ENCODE results near the gene PCSK9.

The PCSK9 gene

DNA sequence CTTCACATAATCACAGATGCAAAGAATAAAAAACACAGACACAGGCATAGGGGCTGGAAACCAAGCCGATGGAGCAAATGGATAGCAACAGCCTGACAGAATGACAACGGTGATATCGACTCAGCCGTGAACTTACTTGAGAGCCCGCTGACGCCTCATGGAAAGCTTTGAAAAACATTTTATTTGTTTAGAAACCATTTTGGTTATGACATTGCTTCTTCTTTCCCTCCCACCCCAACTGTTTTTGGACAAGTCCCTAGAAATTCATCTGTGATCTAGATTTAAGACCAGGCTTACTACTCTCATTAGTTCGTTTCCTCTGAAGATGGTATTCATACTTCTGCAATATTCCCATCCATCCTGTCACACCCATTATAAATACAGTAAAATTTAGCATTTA, 44.9 kb downstream of the PCSK9 start:
- H3K79me2 ChIP-seq (ENCODE audit: insufficient read depth, low read length), result no peaks in the 10 kb centered on the region
- H3K4me1 ChIP-seq (ENCODE audit: insufficient read depth, low read length, severe bottlenecking), result no peaks in the 10 kb centered on the region
- no peaks in the 10 kb centered on the region for H3F3A ChIP-seq (ENCODE audit: insufficient read depth, low read length)
- H3K27me3 ChIP-seq (ENCODE audit: insufficient read depth, low read length), result no peaks in the 10 kb centered on the region
- H3K9me2 ChIP-seq (ENCODE audit: low read depth, low read length), result no peaks in the 10 kb centered on the region
- no peak overlapping the region for H2AFZ ChIP-seq (ENCODE audit: low read length)
- H3K4me3 ChIP-seq (ENCODE audit: low read depth, low read length, poor library complexity, severe bottlenecking), result no peak overlapping the region
- H4K20me1 ChIP-seq (ENCODE audit: insufficient read depth, low read length), result no peaks in the 10 kb centered on the region
- no peaks in the 10 kb centered on the region for H3K9me3 ChIP-seq (ENCODE audit: low read length)
- H3K4me2 ChIP-seq (ENCODE audit: low read length), result no peak overlapping the region
- no peak for TF ChIP-seq EZH2 (IDR thresholded peaks at IDR 0.05; ENCODE audit: borderline replicate concordance, low read length)
- peaks cover 89% of the 10 kb centered on the region for H3K36me3 ChIP-seq (ENCODE audit: insufficient read depth, low read length)
- H3K27ac ChIP-seq (ENCODE audit: low read depth, low read length, poor library complexity, severe bottlenecking), result no peak overlapping the region
- H3K9ac ChIP-seq (ENCODE audit: low read length), result no peak overlapping the region

DNA sequence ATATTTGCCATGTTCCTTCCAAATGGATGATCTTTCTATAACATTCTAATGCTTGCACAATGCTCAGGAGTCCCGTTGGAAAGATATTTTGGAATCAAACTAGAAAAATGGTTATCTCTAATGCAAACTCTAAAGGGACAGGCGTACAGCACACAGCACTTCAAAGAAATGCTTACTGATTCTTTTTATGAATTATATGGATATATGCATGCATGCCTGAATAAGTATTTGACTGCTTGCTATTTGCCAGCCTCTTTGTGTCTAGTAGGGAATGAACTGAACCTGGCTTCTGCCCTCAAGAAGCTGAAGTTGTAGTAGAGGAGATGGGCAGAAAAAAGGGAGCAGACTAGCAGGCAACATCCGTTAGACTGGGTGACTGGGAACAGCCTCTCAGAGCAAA, 48.1 kb downstream of the PCSK9 start:
- no peaks in the 10 kb centered on the region for H4K20me1 ChIP-seq (ENCODE audit: insufficient read depth, low read length)
- no peaks in the 10 kb centered on the region for H3K27me3 ChIP-seq (ENCODE audit: insufficient read depth, low read length)
- no peaks in the 10 kb centered on the region for H3F3A ChIP-seq (ENCODE audit: insufficient read depth, low read length)
- H3K9me3 ChIP-seq (ENCODE audit: low read length), result no peaks in the 10 kb centered on the region
- no peak overlapping the region for H3K27ac ChIP-seq (ENCODE audit: low read depth, low read length, poor library complexity, severe bottlenecking)
- H3K4me2 ChIP-seq (ENCODE audit: low read length), result no peak overlapping the region
- H3K79me2 ChIP-seq (ENCODE audit: insufficient read depth, low read length), result no peaks in the 10 kb centered on the region
- TF ChIP-seq, protein P1, sequence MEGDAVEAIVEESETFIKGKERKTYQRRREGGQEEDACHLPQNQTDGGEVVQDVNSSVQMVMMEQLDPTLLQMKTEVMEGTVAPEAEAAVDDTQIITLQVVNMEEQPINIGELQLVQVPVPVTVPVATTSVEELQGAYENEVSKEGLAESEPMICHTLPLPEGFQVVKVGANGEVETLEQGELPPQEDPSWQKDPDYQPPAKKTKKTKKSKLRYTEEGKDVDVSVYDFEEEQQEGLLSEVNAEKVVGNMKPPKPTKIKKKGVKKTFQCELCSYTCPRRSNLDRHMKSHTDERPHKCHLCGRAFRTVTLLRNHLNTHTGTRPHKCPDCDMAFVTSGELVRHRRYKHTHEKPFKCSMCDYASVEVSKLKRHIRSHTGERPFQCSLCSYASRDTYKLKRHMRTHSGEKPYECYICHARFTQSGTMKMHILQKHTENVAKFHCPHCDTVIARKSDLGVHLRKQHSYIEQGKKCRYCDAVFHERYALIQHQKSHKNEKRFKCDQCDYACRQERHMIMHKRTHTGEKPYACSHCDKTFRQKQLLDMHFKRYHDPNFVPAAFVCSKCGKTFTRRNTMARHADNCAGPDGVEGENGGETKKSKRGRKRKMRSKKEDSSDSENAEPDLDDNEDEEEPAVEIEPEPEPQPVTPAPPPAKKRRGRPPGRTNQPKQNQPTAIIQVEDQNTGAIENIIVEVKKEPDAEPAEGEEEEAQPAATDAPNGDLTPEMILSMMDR (IDR thresholded peaks at IDR 0.05; ENCODE audit: low read length), result no peak
- TF ChIP-seq EZH2 (IDR thresholded peaks at IDR 0.05; ENCODE audit: borderline replicate concordance, low read length), result no peak
- no peaks in the 10 kb centered on the region for H3K9me2 ChIP-seq (ENCODE audit: low read depth, low read length)
- H3K4me3 ChIP-seq (ENCODE audit: low read depth, low read length, poor library complexity, severe bottlenecking), result no peak overlapping the region
- no peak overlapping the region for H2AFZ ChIP-seq (ENCODE audit: low read length)
- H3K36me3 ChIP-seq (ENCODE audit: insufficient read depth, low read length), result peaks cover 86% of the 10 kb centered on the region
- H3K4me1 ChIP-seq (ENCODE audit: insufficient read depth, low read length, severe bottlenecking), result no peaks in the 10 kb centered on the region
- no peak overlapping the region for H3K9ac ChIP-seq (ENCODE audit: low read length)

DNA sequence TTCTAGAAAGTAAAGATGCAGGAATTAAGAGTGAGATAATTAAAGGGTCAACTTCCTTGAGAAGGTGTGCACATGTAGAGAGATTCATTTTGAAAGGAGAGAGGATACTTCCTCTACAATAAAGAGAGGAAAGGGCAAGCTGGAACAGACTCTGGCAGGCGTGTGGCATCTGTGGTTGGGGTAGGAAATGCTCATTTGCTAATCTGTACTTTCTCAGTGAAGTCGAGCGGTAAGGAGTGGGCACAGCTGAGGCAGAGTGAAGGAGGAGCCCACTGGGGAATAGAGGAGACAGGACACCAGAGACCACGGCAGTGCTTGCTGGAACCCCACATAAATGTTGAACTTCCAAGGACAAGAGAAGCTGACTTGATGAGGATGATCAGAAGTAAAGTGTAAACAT, 49.1 kb downstream of the PCSK9 start:
- no peaks in the 10 kb centered on the region for H3K79me2 ChIP-seq (ENCODE audit: insufficient read depth, low read length)
- no peak overlapping the region for H3K4me2 ChIP-seq (ENCODE audit: low read length)
- no peak overlapping the region for H3K4me3 ChIP-seq (ENCODE audit: low read depth, low read length, poor library complexity, severe bottlenecking)
- no peaks in the 10 kb centered on the region for H3K27me3 ChIP-seq (ENCODE audit: insufficient read depth, low read length)
- peaks cover 86% of the 10 kb centered on the region for H3K36me3 ChIP-seq (ENCODE audit: insufficient read depth, low read length)
- H3K4me1 ChIP-seq (ENCODE audit: insufficient read depth, low read length, severe bottlenecking), result no peaks in the 10 kb centered on the region
- no peaks in the 10 kb centered on the region for H3K9me2 ChIP-seq (ENCODE audit: low read depth, low read length)
- no peak overlapping the region for H2AFZ ChIP-seq (ENCODE audit: low read length)
- H3K9ac ChIP-seq (ENCODE audit: low read length), result no peak overlapping the region
- H3F3A ChIP-seq (ENCODE audit: insufficient read depth, low read length), result no peaks in the 10 kb centered on the region
- no peaks in the 10 kb centered on the region for H4K20me1 ChIP-seq (ENCODE audit: insufficient read depth, low read length)
- H3K9me3 ChIP-seq (ENCODE audit: low read length), result no peaks in the 10 kb centered on the region
- H3K27ac ChIP-seq (ENCODE audit: low read depth, low read length, poor library complexity, severe bottlenecking), result no peak overlapping the region
- TF ChIP-seq EZH2 (IDR thresholded peaks at IDR 0.05; ENCODE audit: borderline replicate concordance, low read length), result no peak
- TF ChIP-seq, protein P1 (IDR thresholded peaks at IDR 0.05; ENCODE audit: low read length), result no peak

DNA sequence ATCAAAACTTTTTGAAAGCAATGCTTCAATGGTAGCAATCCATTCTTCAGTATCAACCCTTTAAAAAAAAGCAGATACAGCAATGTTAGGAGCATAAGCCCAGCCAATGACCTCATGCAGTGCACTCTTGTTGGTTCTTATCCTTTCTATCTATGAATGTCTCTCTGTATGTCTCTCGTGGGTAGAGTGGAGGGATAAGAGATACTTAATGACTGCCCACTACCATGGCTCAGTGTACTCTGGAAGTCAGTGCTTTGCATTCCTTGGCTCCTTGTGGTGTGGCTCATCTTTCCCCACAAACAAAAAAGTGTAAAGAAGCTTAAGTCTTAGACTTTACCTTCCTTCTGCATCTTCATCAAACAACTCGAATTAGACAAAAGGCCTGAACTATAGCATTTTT, 50.3 kb downstream of the PCSK9 start:
- TF ChIP-seq EZH2 (IDR thresholded peaks at IDR 0.05; ENCODE audit: borderline replicate concordance, low read length), result no peak
- TF ChIP-seq, protein P1 (IDR thresholded peaks at IDR 0.05; ENCODE audit: low read length), result no peak
- peaks cover 86% of the 10 kb centered on the region for H3K36me3 ChIP-seq (ENCODE audit: insufficient read depth, low read length)

More for the DNA sequence above, 50.3 kb downstream of the PCSK9 start:
- Histone ChIP-seq H3K27ac (ENCODE audit: low read depth, low read length, poor library complexity, severe bottlenecking) (no peak overlapping the region), H2AFZ (ENCODE audit: low read length) (no peak overlapping the region), H3K4me1 (ENCODE audit: insufficient read depth, low read length, severe bottlenecking) (no peaks in the 10 kb centered on the region), H3K79me2 (ENCODE audit: insufficient read depth, low read length) (no peaks in the 10 kb centered on the region), H3K9me3 (ENCODE audit: low read length) (no peaks in the 10 kb centered on the region), H3K9me2 (ENCODE audit: low read depth, low read length) (no peaks in the 10 kb centered on the region), H3K4me2 (ENCODE audit: low read length) (no peak overlapping the region), H3K27me3 (ENCODE audit: insufficient read depth, low read length) (no peaks in the 10 kb centered on the region), H3F3A (ENCODE audit: insufficient read depth, low read length) (no peaks in the 10 kb centered on the region), H4K20me1 (ENCODE audit: insufficient read depth, low read length) (no peaks in the 10 kb centered on the region), H3K9ac (ENCODE audit: low read length) (no peak overlapping the region), H3K4me3 (ENCODE audit: low read depth, low read length, poor library complexity, severe bottlenecking) (no peak overlapping the region)

Measured in OCI-LY1 (cell line).